Measurements from ENCODE around the gene CAMK2B.

CAMK2B gene

GRCh38 chr7:44293561-44294324, 31.7 kb downstream of the CAMK2B start:
- TF ChIP-seq CTCF (conservative IDR thresholded peaks at IDR 0.05; ENCODE audit: control insufficient read depth, insufficient read depth, low read depth, low read length) = no peak
- no peak overlapping the region for H3K4me3 ChIP-seq (ENCODE audit: control insufficient read depth, low read depth, low read length)
- DNase-seq (ENCODE audit: low read depth) = no peak

- no peak for DNase-seq (ENCODE audit: low read depth)
- TF ChIP-seq CTCF (conservative IDR thresholded peaks at IDR 0.05; ENCODE audit: control insufficient read depth, insufficient read depth, low read depth, low read length) = no peak
- no peak overlapping the region for H3K4me3 ChIP-seq (ENCODE audit: control insufficient read depth, low read depth, low read length)
These were observed 32.4 kb downstream of the CAMK2B start for GRCh38 chr7:44292876-44293560.

- no peak for TF ChIP-seq CTCF (conservative IDR thresholded peaks at IDR 0.05; ENCODE audit: control insufficient read depth, insufficient read depth, low read depth, low read length)
- DNase-seq (ENCODE audit: low read depth) = no peak
- no peak overlapping the region for H3K4me3 ChIP-seq (ENCODE audit: control insufficient read depth, low read depth, low read length)
These were observed 33.0 kb downstream of the CAMK2B start for GRCh38 chr7:44292420-44292817.

- TF ChIP-seq CTCF (conservative IDR thresholded peaks at IDR 0.05; ENCODE audit: control insufficient read depth, insufficient read depth, low read depth, low read length) = no peak
- no peak for DNase-seq (ENCODE audit: low read depth)
- no peak overlapping the region for H3K4me3 ChIP-seq (ENCODE audit: control insufficient read depth, low read depth, low read length)
These were observed 33.5 kb downstream of the CAMK2B start for GRCh38 chr7:44291733-44292419.

- DNase-seq (ENCODE audit: low read depth) = no peak
- TF ChIP-seq CTCF (conservative IDR thresholded peaks at IDR 0.05; ENCODE audit: control insufficient read depth, insufficient read depth, low read depth, low read length) = no peak
These were observed 34.2 kb downstream of the CAMK2B start for GRCh38 chr7:44291066-44291732.

GRCh38 chr7:44290252-44290620, 35.2 kb downstream of the CAMK2B start:
- H3K4me3 ChIP-seq (ENCODE audit: control insufficient read depth, low read depth, low read length) = no peak overlapping the region
- no peak for DNase-seq (ENCODE audit: low read depth)
- TF ChIP-seq CTCF (conservative IDR thresholded peaks at IDR 0.05; ENCODE audit: control insufficient read depth, insufficient read depth, low read depth, low read length) = no peak

More at GRCh38 chr7:44291066-44291732, 34.2 kb downstream of the CAMK2B start:
- H3K4me3 ChIP-seq (ENCODE audit: control insufficient read depth, low read depth, low read length) = no peak overlapping the region

Measured in fibroblast of mammary gland (primary cell).